Measurements from ENCODE around the gene RNF115. TPM values are rescaled to one million over a fixed set of nuclear protein-coding genes. Genes with fewer than 3 reads are reported as not detected.
"Not testable (repeated sequence)": the region's sequence is repeated elsewhere in the genome, so short reads cannot be mapped to it uniquely, and the experiment has no call there.

The RNF115 gene
- total and polyA plus RNA-seq, 7 experiments from 2014 or later = 3.7 to 17.3 (median 14.7) TPM

- H3K27ac ChIP-seq (ENCODE audit: low read depth, low read length); H3K4me1 ChIP-seq (ENCODE audit: control insufficient read depth in 2 of 2, insufficient read depth in 2 of 2, low read length in 2 of 2); POLR2A ChIA-PET; H3K9me3 Mint-ChIP-seq; intact Hi-C loops (cut with micrococcal nuclease); H3K4me3 ChIP-seq (ENCODE audit: low read length); H3K27me3 Mint-ChIP-seq; H3K36me3 ChIP-seq (ENCODE audit: control insufficient read depth in 2 of 3, insufficient read depth in 3 of 3, low read length in 3 of 3); ATAC-seq; CTCF ChIA-PET; H3K9me3 ChIP-seq (ENCODE audit: control insufficient read depth in 2 of 3, low read length in 3 of 3); H3K36me3 Mint-ChIP-seq; H3K27me3 ChIP-seq (ENCODE audit: control insufficient read depth in 2 of 2, insufficient read depth in 2 of 2, low read length in 2 of 2); H3K4me3 Mint-ChIP-seq; H3K27ac Mint-ChIP-seq; DNase-seq: not testable (repeated sequence)
- peaks cover 0 to 12% (median 5%) of the 10 kb centered on the region in 7 donors for H3K4me1 Mint-ChIP-seq
These were observed 5.8 kb downstream of the RNF115 start for GRCh38 chr1:145818095-145818494.

DNA sequence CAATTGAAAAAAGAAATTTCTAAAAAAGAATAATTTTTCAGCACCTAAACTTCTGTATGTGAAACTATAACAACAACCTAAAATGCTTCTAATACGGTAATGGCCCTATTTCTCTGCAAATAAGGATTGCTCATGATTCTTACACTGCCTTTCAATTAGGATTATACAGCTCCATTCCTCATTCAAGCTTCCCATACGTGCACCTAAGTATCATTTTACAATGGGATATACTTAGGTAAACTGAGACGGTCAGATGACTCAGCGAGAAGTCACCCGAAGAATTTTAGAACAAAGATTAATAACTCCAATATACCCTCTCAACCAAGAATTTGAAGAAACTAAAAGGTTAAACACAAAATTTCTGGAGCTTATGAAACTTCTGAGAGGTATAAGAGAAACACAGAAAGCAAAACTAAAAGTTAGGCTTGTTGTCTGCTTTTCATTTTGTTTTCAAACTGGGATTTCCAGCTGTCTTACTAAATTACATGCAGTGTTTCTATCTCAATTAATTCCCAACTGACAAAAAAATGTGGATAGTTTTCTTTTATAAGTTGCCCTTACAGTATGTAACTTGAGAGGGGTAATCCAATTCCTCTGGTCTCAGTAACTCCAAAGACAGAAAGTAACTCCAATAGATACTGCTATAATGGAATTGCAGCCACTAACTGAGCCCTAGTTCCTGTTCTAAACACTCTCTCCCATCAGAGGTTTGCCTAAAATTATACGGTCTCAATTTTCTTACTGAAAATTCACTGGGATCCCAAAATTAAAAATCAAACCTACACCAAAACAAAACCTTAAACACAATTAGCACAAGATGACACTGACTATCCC is 10.7 kb downstream of the RNF115 start:
- peaks cover 0 to 20% (median 4%) of the 10 kb centered on the region in 7 donors for H3K4me1 Mint-ChIP-seq
- intact Hi-C loops (cut with micrococcal nuclease); POLR2A ChIA-PET: not testable (repeated sequence)

GRCh38 chr1:145806844-145807243 is 17.1 kb downstream of the RNF115 start:
- no peaks in the 10 kb centered on the region for H3K27me3 Mint-ChIP-seq
- Histone ChIP-seq H3K27me3 (ENCODE audit: control insufficient read depth in 2 of 2, insufficient read depth in 2 of 2, low read length in 2 of 2) (no peaks in the 10 kb centered on the region), H3K27ac (ENCODE audit: low read depth, low read length) (no peak overlapping the region), H3K4me1 (ENCODE audit: control insufficient read depth in 2 of 2, insufficient read depth in 2 of 2, low read length in 2 of 2) (peaks cover 0 to 4% of the 10 kb centered on the region in 2 donors), H3K4me3 (ENCODE audit: low read length) (no peak overlapping the region), H3K36me3 (ENCODE audit: control insufficient read depth in 2 of 3, insufficient read depth in 3 of 3, low read length in 3 of 3) (no peaks in the 10 kb centered on the region), H3K9me3 (ENCODE audit: control insufficient read depth in 2 of 3, low read length in 3 of 3) (no peaks in the 10 kb centered on the region)
- peaks cover 5 to 61% (median 45%) of the 10 kb centered on the region in 7 donors for H3K4me1 Mint-ChIP-seq
- peaks cover 0 to 10% (median 4%) of the 10 kb centered on the region in 5 donors for H3K36me3 Mint-ChIP-seq
- H3K4me3 Mint-ChIP-seq = no peak overlapping the region
- no peaks in the 10 kb centered on the region for H3K9me3 Mint-ChIP-seq
- POLR2A ChIA-PET = no interaction called here
- H3K27ac Mint-ChIP-seq = no peak overlapping the region
- intact Hi-C loops (cut with micrococcal nuclease) = no loop called here
- no peak for ATAC-seq
- CTCF ChIA-PET = interaction anchor here (2.0 kb wide), 1 partner anchor 39 kb away, joined by 4 read pairs; the partner anchor contains the start of gene NUDT17
- DNase-seq = no peak

More for the DNA sequence above, 10.7 kb downstream of the RNF115 start:
- H3K36me3 ChIP-seq (ENCODE audit: control insufficient read depth in 2 of 3, insufficient read depth in 3 of 3, low read length in 3 of 3); H3K4me3 ChIP-seq (ENCODE audit: low read length); H3K4me3 Mint-ChIP-seq; DNase-seq; H3K27me3 ChIP-seq (ENCODE audit: control insufficient read depth in 2 of 2, insufficient read depth in 2 of 2, low read length in 2 of 2); ATAC-seq; H3K9me3 Mint-ChIP-seq; H3K27me3 Mint-ChIP-seq; H3K9me3 ChIP-seq (ENCODE audit: control insufficient read depth in 2 of 3, low read length in 3 of 3); H3K36me3 Mint-ChIP-seq; H3K27ac Mint-ChIP-seq; H3K27ac ChIP-seq (ENCODE audit: low read depth, low read length); CTCF ChIA-PET; H3K4me1 ChIP-seq (ENCODE audit: control insufficient read depth in 2 of 2, insufficient read depth in 2 of 2, low read length in 2 of 2): not testable (repeated sequence)

- no peak overlapping the region for H3K27ac Mint-ChIP-seq
- H3K9me3 ChIP-seq (ENCODE audit: control insufficient read depth in 2 of 3, low read length in 3 of 3) = no peaks in the 10 kb centered on the region
- ATAC-seq (no peak), DNase-seq (no peak)
- ChIA-PET CTCF (interaction anchor here (2.0 kb wide), 1 partner anchor 39 kb away, joined by 4 read pairs; the partner anchor contains the start of gene NUDT17), POLR2A (no interaction called here)
- H3K36me3 Mint-ChIP-seq = peaks cover 0 to 14% (median 4%) of the 10 kb centered on the region in 5 donors
- no peaks in the 10 kb centered on the region for H3K27me3 ChIP-seq (ENCODE audit: control insufficient read depth in 2 of 2, insufficient read depth in 2 of 2, low read length in 2 of 2)
- no peaks in the 10 kb centered on the region for H3K27me3 Mint-ChIP-seq
- intact Hi-C loops (cut with micrococcal nuclease) = no loop called here
- H3K9me3 Mint-ChIP-seq = no peaks in the 10 kb centered on the region
- no peak overlapping the region for H3K27ac ChIP-seq (ENCODE audit: low read depth, low read length)
- no peak overlapping the region for H3K4me3 ChIP-seq (ENCODE audit: low read length)
- peaks cover 5 to 65% (median 48%) of the 10 kb centered on the region in 7 donors for H3K4me1 Mint-ChIP-seq
- no peak overlapping the region for H3K4me3 Mint-ChIP-seq
- H3K36me3 ChIP-seq (ENCODE audit: control insufficient read depth in 2 of 3, insufficient read depth in 3 of 3, low read length in 3 of 3) = no peaks in the 10 kb centered on the region
- H3K4me1 ChIP-seq (ENCODE audit: control insufficient read depth in 2 of 2, insufficient read depth in 2 of 2, low read length in 2 of 2) = peaks cover 0 to 4% of the 10 kb centered on the region in 2 donors
These were observed 17.5 kb downstream of the RNF115 start for GRCh38 chr1:145806408-145806807.

DNA sequence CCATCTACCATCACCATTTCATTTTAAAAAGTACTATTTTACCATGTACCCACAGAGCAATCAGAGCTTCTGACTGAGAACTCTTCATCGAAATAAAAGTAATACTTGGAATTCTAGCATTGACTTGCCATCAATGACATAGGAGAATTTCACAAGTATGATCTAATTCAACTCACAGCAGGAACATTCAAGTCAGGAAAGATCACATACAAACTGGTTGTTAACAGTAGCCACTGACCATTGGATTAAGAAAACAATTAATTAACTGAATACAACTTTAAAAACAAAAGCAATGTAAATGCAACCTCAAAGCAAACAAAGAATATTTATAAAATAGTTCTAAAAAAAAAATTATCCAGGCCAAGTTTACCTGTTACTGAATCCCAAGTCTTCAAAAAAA is 18.8 kb downstream of the RNF115 start:
- Mint-ChIP-seq H3K9me3 (peaks cover 0 to 3% (median 0%) of the 10 kb centered on the region in 11 donors), H3K36me3 (peaks cover 0 to 18% (median 8%) of the 10 kb centered on the region in 5 donors), H3K4me3 (peak overlapping the region in 1 of 10 donors; percentile 15), H3K4me1 (peaks cover 10 to 73% (median 58%) of the 10 kb centered on the region in 7 donors), H3K27ac (peak overlapping the region in 1 of 9 donors; percentile 19), H3K27me3 (no peaks in the 10 kb centered on the region)
- intact Hi-C loops (cut with micrococcal nuclease) = no loop called here
- Histone ChIP-seq H3K4me3 (ENCODE audit: low read length) (no peak overlapping the region), H3K27ac (ENCODE audit: low read depth, low read length) (no peak overlapping the region), H3K36me3 (ENCODE audit: control insufficient read depth in 2 of 3, insufficient read depth in 3 of 3, low read length in 3 of 3) (no peaks in the 10 kb centered on the region), H3K27me3 (ENCODE audit: control insufficient read depth in 2 of 2, insufficient read depth in 2 of 2, low read length in 2 of 2) (no peaks in the 10 kb centered on the region), H3K9me3 (ENCODE audit: control insufficient read depth in 2 of 3, low read length in 3 of 3) (no peaks in the 10 kb centered on the region), H3K4me1 (ENCODE audit: control insufficient read depth in 2 of 2, insufficient read depth in 2 of 2, low read length in 2 of 2) (peaks cover 0 to 4% of the 10 kb centered on the region in 2 donors)
- ChIA-PET POLR2A (interaction anchor here (0.6 kb wide), 1 partner anchor 20 kb away, joined by 5 read pairs; no protein-coding TSS in a partner anchor), CTCF (interaction anchor here (2.0 kb wide), 1 partner anchor 40 kb away, joined by 4 read pairs; the partner anchor contains the start of gene NUDT17)
- DNase-seq = no peak
- no peak for ATAC-seq

- ATAC-seq (no peak), DNase-seq (no peak)
- POLR2A ChIA-PET = interaction anchor here (0.6 to 0.8 kb wide), 2 partner anchors 20 to 46 kb away, joined by 3 to 5 read pairs; no protein-coding TSS in a partner anchor
- Mint-ChIP-seq H3K27me3 (no peaks in the 10 kb centered on the region), H3K27ac (peak overlapping the region in 1 of 9 donors; percentile 19), H3K36me3 (peaks cover 6 to 25% (median 14%) of the 10 kb centered on the region in 5 donors), H3K4me1 (peaks cover 10 to 77% (median 58%) of the 10 kb centered on the region in 7 donors), H3K9me3 (peaks cover 0 to 6% (median 0%) of the 10 kb centered on the region in 11 donors), H3K4me3 (peak overlapping the region in 2 of 10 donors; percentile 15 to 23)
- Histone ChIP-seq H3K4me3 (ENCODE audit: low read length) (no peak overlapping the region), H3K4me1 (ENCODE audit: control insufficient read depth in 2 of 2, insufficient read depth in 2 of 2, low read length in 2 of 2) (peaks cover 0 to 4% of the 10 kb centered on the region in 2 donors), H3K36me3 (ENCODE audit: control insufficient read depth in 2 of 3, insufficient read depth in 3 of 3, low read length in 3 of 3) (no peaks in the 10 kb centered on the region), H3K27ac (ENCODE audit: low read depth, low read length) (no peak overlapping the region), H3K27me3 (ENCODE audit: control insufficient read depth in 2 of 2, insufficient read depth in 2 of 2, low read length in 2 of 2) (no peaks in the 10 kb centered on the region), H3K9me3 (ENCODE audit: control insufficient read depth in 2 of 3, low read length in 3 of 3) (no peaks in the 10 kb centered on the region)
- intact Hi-C loops (cut with micrococcal nuclease) = no loop called here
- CTCF ChIA-PET = no interaction called here
These were observed 19.5 kb downstream of the RNF115 start for GRCh38 chr1:145804235-145805045.
